HEK293 (cell line): ENCODE data around the gene ANTXR1.

Experiments used
- CTCF ChIA-PET: fragments of 350-600 bp; formaldehyde crosslinking; extraction: SDS; loops from one replicate; lab custom pipeline; 2021; ENCODE audit warnings: antibody characterized with exemption; lab: Yijun Ruan, JAX
- POLR2A ChIA-PET: fragments of 300-600 bp; formaldehyde crosslinking; extraction: SDS; loops from one replicate; lab custom pipeline; 2020; ENCODE audit warnings: antibody characterized with exemption, inconsistent platforms; lab: Yijun Ruan, JAX
- H3K27ac ChIP-seq: fragments of 200-500 bp; sonication (Bioruptor generic); 2 replicates; pipeline ENCODE4 v1.5.1; 2014; ENCODE audit warnings: low read depth, low read length, control low read depth, inconsistent platforms; ENCODE audit errors: extremely low read depth
- H3K36me3 ChIP-seq, 2 experiments: fragments of 200-500 bp in 1 of 2; sonication (Bioruptor generic) in 1 of 2; 1 replicate in 1 of 2; 2 replicates in 1 of 2; pipeline ENCODE4 v1.5.1; 2014 to 2017; ENCODE audit warnings: inconsistent platforms in 2 of 2, low read length in 2 of 2; ENCODE audit not compliant: control insufficient read depth in 2 of 2, insufficient read depth in 1 of 2
- H3K4me1 ChIP-seq: fragments of 200-500 bp; sonication (Bioruptor generic); 2 replicates; pipeline ENCODE4 v1.5.1; 2014; ENCODE audit warnings: mild to moderate bottlenecking, low read length, inconsistent platforms; ENCODE audit not compliant: control insufficient read depth, insufficient read depth
- H3K4me3 ChIP-seq: 2 replicates; pipeline ENCODE4 v1.5.1; 2011; ENCODE audit warnings: low read depth, mild to moderate bottlenecking, control low read depth, low read length, moderate library complexity
- H3K9me3 ChIP-seq: fragments of 200-500 bp; sonication (Bioruptor generic); 2 replicates; pipeline ENCODE4 v1.5.1; 2014; ENCODE audit warnings: low read depth, low read length, inconsistent platforms; ENCODE audit not compliant: control insufficient read depth, insufficient read depth
- BCL11B ChIP-seq: fragments of 450-650 bp; formaldehyde crosslinking; IDR thresholded peaks from 2 replicates; pipeline ENCODE4 v1.5.1; 2016; ENCODE audit warnings: low read depth, missing biosample characterization, missing genetic modification characterization
- HOXA7 ChIP-seq: sonication (generic); formaldehyde crosslinking; IDR thresholded peaks from 2 replicates; pipeline ENCODE4 v1.8.1; 2022; ENCODE audit warnings: missing genetic modification reagents, borderline replicate concordance
- OSR2 ChIP-seq: fragments of 450-650 bp; formaldehyde crosslinking; IDR thresholded peaks from 2 replicates; pipeline ENCODE4 v1.5.1; 2016; ENCODE audit warnings: missing biosample characterization, missing genetic modification characterization
- PRDM1 ChIP-seq: fragments of 450-650 bp; formaldehyde crosslinking; IDR thresholded peaks from 2 replicates; pipeline ENCODE4; 2016; ENCODE audit warnings: missing biosample characterization, missing genetic modification characterization
- SALL2 ChIP-seq: fragments of 450-650 bp; formaldehyde crosslinking; IDR thresholded peaks from 2 replicates; pipeline ENCODE4 v1.5.0; 2017; ENCODE audit warnings: missing biosample characterization, mild to moderate bottlenecking, missing genetic modification characterization, borderline replicate concordance
- SP2 ChIP-seq: fragments of 450-650 bp; formaldehyde crosslinking; IDR thresholded peaks from 2 replicates; pipeline ENCODE4 v1.5.1; 2016; ENCODE audit warnings: missing biosample characterization, missing genetic modification characterization
- ZBTB7A ChIP-seq: fragments of 450-650 bp; formaldehyde crosslinking; IDR thresholded peaks from 2 replicates; pipeline ENCODE4 v1.5.1; 2016; ENCODE audit warnings: low read depth, missing biosample characterization, missing genetic modification characterization
- ZFP69B ChIP-seq: fragments of 450-650 bp; formaldehyde crosslinking; IDR thresholded peaks from 2 replicates; pipeline ENCODE4 v1.5.1; 2016; ENCODE audit warnings: missing biosample characterization, missing genetic modification characterization
- ZNF133 ChIP-seq: fragments of 450-650 bp; formaldehyde crosslinking; IDR thresholded peaks from 2 replicates; pipeline ENCODE4 v1.5.1; 2016; ENCODE audit warnings: missing biosample characterization, missing genetic modification characterization
- ZNF140 ChIP-seq: fragments of 450-650 bp; formaldehyde crosslinking; IDR thresholded peaks from 2 replicates; pipeline ENCODE4 v1.5.1; 2016; ENCODE audit warnings: missing biosample characterization, missing genetic modification characterization
- ZNF184 ChIP-seq: fragments of 450-650 bp; IDR thresholded peaks from 2 replicates; pipeline ENCODE4 v1.5.1; 2018; ENCODE audit warnings: missing biosample characterization, mild to moderate bottlenecking, missing genetic modification characterization
- ZNF202 ChIP-seq: fragments of 450-650 bp; formaldehyde crosslinking; IDR thresholded peaks from 2 replicates; pipeline ENCODE4 v1.5.1; 2016; ENCODE audit warnings: missing biosample characterization, missing genetic modification characterization, borderline replicate concordance
- ZNF211 ChIP-seq: fragments of 450-650 bp; formaldehyde crosslinking; IDR thresholded peaks from 2 replicates; pipeline ENCODE4 v1.5.1; 2016; ENCODE audit warnings: low read depth, missing biosample characterization, missing genetic modification characterization
- ZNF223 ChIP-seq: fragments of 450-650 bp; formaldehyde crosslinking; IDR thresholded peaks from 2 replicates; pipeline ENCODE4 v1.5.1; 2016; ENCODE audit warnings: missing biosample characterization, missing genetic modification characterization
- ZNF341 ChIP-seq: fragments of 450-650 bp; formaldehyde crosslinking; IDR thresholded peaks from 2 replicates; pipeline ENCODE4; 2016; ENCODE audit warnings: low read depth, missing biosample characterization, missing genetic modification characterization
- ZNF366 ChIP-seq: fragments of 450-650 bp; formaldehyde crosslinking; conservative IDR thresholded peaks from 2 replicates; pipeline ENCODE4 v1.5.1; 2016; ENCODE audit warnings: missing biosample characterization, missing genetic modification characterization
- ZNF555 ChIP-seq: fragments of 450-650 bp; formaldehyde crosslinking; conservative IDR thresholded peaks from 2 replicates; pipeline ENCODE4 v1.5.1; 2017; ENCODE audit warnings: missing biosample characterization, mild to moderate bottlenecking, missing genetic modification characterization, inconsistent platforms
- ZNF558 ChIP-seq: fragments of 450-650 bp; formaldehyde crosslinking; IDR thresholded peaks from 2 replicates; pipeline ENCODE4 v1.5.1; 2016; ENCODE audit warnings: missing biosample characterization, missing genetic modification characterization
- ZNF645 ChIP-seq: fragments of 450-650 bp; formaldehyde crosslinking; IDR thresholded peaks from 2 replicates; pipeline ENCODE4; 2016; ENCODE audit warnings: missing biosample characterization, missing genetic modification characterization
- ZNF658 ChIP-seq: fragments of 450-650 bp; formaldehyde crosslinking; IDR thresholded peaks from 2 replicates; pipeline ENCODE4; 2016; ENCODE audit warnings: missing biosample characterization, missing genetic modification characterization
- ZNF701 ChIP-seq: fragments of 450-650 bp; formaldehyde crosslinking; IDR thresholded peaks from 2 replicates; pipeline ENCODE4 v1.5.1; 2016; ENCODE audit warnings: missing biosample characterization, missing genetic modification characterization
- ZNF776 ChIP-seq: fragments of 450-650 bp; formaldehyde crosslinking; IDR thresholded peaks from 2 replicates; pipeline ENCODE4 v1.5.0; 2017; ENCODE audit warnings: missing biosample characterization, missing genetic modification characterization, borderline replicate concordance
- ZNF792 ChIP-seq: fragments of 450-650 bp; formaldehyde crosslinking; IDR thresholded peaks from 2 replicates; pipeline ENCODE4 v1.5.1; 2016; ENCODE audit warnings: missing biosample characterization, missing genetic modification characterization
- ZSCAN23 ChIP-seq: fragments of 450-650 bp; formaldehyde crosslinking; IDR thresholded peaks from 2 replicates; pipeline ENCODE4 v1.5.1; 2016; ENCODE audit warnings: missing biosample characterization, missing genetic modification characterization
- TF ChIP-seq, protein P1 (sequence below): fragments of 450-650 bp; formaldehyde crosslinking; IDR thresholded peaks from 2 replicates; pipeline ENCODE4 v1.5.1; 2016; ENCODE audit warnings: missing biosample characterization, missing genetic modification characterization

ANTXR1 gene

DNA sequence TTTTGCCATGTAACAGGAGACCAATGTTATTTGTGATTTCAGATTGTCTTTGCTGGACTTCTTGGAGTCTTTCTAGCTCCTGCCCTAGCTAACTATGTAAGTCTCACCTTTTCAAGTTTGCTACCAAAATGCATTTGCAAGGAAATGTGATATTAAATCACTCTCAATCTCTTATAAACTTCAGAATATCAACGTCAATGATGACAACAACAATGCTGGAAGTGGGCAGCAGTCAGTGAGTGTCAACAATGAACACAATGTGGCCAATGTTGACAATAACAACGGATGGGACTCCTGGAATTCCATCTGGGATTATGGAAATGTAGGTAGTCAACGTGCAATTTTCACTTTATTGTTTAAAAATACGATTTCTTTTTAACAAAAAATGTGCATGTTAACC lies 35.5 kb upstream of the ANTXR1 start:
- no peak overlapping the region for H3K27ac ChIP-seq

DNA sequence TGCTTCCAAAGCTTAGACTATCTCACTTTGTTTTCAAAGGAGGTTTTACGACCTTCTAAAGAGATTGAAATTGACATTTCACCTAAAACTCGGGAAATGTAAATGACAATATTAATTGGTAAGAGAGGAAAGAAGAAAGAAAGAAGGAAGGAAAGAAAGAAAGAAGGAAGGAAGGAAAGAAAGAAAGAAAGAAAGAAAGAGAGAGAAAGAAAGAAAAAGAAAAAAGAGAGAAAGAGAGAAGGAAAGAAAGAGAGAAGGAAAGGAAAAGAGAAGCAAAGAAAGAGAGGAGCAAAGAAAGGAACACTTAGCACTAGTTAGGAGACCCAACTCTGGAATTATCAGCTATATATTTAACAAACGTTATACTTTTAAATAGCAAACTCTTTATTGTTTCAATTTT lies 34.9 kb upstream of the ANTXR1 start:
- H3K4me3 ChIP-seq = no peak overlapping the region
- TF ChIP-seq HOXA7 (CRISPR knock-in tag) = no peak
- TF ChIP-seq ZSCAN23 (tag by site-specific recombination) = no peak
- TF ChIP-seq ZNF776 (tag by site-specific recombination) = no peak
- TF ChIP-seq ZNF140 (tag by site-specific recombination) = no peak
- TF ChIP-seq ZNF341 = no peak
- peak; percentile 72 for TF ChIP-seq ZNF366 (tag by site-specific recombination)
- TF ChIP-seq ZNF555 (tag by site-specific recombination) = no peak
- no peak for TF ChIP-seq OSR2 (tag by site-specific recombination)
- H3K27ac ChIP-seq = no peak overlapping the region
- H3K9me3 ChIP-seq = no peaks in the 10 kb centered on the region
- H3K36me3 ChIP-seq = no peaks in the 10 kb centered on the region
- POLR2A ChIA-PET = no interaction called here
- CTCF ChIA-PET = no interaction called here
- no peaks in the 10 kb centered on the region for H3K4me1 ChIP-seq

More for the DNA sequence above, 35.5 kb upstream of the ANTXR1 start:
- no peaks in the 10 kb centered on the region for H3K4me1 ChIP-seq
- ChIA-PET CTCF (interaction anchor here (0.7 kb wide), 1 partner anchor 50 kb away, joined by 3 read pairs; no protein-coding TSS in a partner anchor), POLR2A (no interaction called here)
- H3K9me3 ChIP-seq = no peaks in the 10 kb centered on the region
- H3K4me3 ChIP-seq = no peak overlapping the region
- TF ChIP-seq ZNF223 (tag by site-specific recombination) (no peak), SALL2 (tag by site-specific recombination) (no peak), BCL11B (tag by site-specific recombination) (no peak), ZNF645 (tag by site-specific recombination) (no peak), ZNF133 (no peak), ZNF658 (tag by site-specific recombination) (no peak), ZFP69B (tag by site-specific recombination) (no peak), ZNF211 (tag by site-specific recombination) (no peak)
- H3K36me3 ChIP-seq = no peaks in the 10 kb centered on the region

DNA sequence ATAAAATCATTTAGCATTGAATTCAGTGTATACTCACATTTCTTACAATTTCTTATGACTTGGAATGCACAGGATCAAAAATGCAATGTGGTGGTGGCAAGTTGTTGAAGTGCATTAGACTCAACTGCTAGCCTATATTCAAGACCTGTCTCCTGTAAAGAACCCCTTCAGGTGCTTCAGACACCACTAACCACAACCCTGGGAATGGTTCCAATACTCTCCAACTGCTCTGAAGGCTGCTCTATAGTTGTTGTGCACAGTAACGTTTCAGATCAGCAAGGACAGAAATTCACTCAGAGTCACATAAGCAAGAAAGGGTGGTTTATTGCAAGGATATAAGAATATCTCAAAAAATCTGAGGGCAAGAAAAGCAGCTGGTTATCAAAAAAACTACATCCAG lies 32.0 kb upstream of the ANTXR1 start:
- Histone ChIP-seq H3K36me3 (no peaks in the 10 kb centered on the region), H3K4me3 (no peak overlapping the region), H3K27ac (no peak overlapping the region), H3K4me1 (no peaks in the 10 kb centered on the region), H3K9me3 (no peaks in the 10 kb centered on the region)
- POLR2A ChIA-PET = no interaction called here
- CTCF ChIA-PET = no interaction called here
- TF ChIP-seq SP2 (tag by site-specific recombination) = no peak
- no peak for TF ChIP-seq ZNF792 (tag by site-specific recombination)
- no peak for TF ChIP-seq ZBTB7A
- no peak for TF ChIP-seq ZNF366 (tag by site-specific recombination)
- TF ChIP-seq PRDM1 = no peak
- TF ChIP-seq ZNF133 = no peak
- TF ChIP-seq ZNF202 (tag by site-specific recombination) = no peak
- TF ChIP-seq ZSCAN23 (tag by site-specific recombination) = no peak
- no peak for TF ChIP-seq ZNF558 (tag by site-specific recombination)
- TF ChIP-seq, protein P1, sequence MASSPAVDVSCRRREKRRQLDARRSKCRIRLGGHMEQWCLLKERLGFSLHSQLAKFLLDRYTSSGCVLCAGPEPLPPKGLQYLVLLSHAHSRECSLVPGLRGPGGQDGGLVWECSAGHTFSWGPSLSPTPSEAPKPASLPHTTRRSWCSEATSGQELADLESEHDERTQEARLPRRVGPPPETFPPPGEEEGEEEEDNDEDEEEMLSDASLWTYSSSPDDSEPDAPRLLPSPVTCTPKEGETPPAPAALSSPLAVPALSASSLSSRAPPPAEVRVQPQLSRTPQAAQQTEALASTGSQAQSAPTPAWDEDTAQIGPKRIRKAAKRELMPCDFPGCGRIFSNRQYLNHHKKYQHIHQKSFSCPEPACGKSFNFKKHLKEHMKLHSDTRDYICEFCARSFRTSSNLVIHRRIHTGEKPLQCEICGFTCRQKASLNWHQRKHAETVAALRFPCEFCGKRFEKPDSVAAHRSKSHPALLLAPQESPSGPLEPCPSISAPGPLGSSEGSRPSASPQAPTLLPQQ (tag by site-specific recombination) = no peak
- TF ChIP-seq ZNF184 (tag by site-specific recombination) = no peak
- TF ChIP-seq ZNF701 (tag by site-specific recombination) = no peak
